Sciatic nerve (tissue), 2 donors: ENCODE results near the gene MMP28. TPM values are rescaled to one million over a fixed set of nuclear protein-coding genes. Genes with fewer than 3 reads are reported as not detected.
A peak's percentile ranks its signal among the peaks of the same experiment; 100 is the strongest.

Experiments used
- ATAC-seq: fragments of 200-7000 bp; cut with Tn5 transposase; one replicate; pipeline ENCODE4 v1.9.1; 2020; ENCODE audit warnings: mild to moderate bottlenecking, moderate library complexity
- DNase-seq: peaks from one replicate; pipeline ENCODE4 v3.0.0-alpha.2; 2020; ENCODE audit warnings: low spot score
- intact Hi-C: fragments of 100-400 bp; cut with DNase I; formaldehyde crosslinking; loops from one replicate; pipeline ENCODE4 v1.14.2; 2022
- total RNA-seq: library from RNA; stranded (reverse); fragmentation: NEBNext Ultra II Directional; extraction: Animal tissue kit (Norgen Biotek cat#: 25700); gene quantifications from one replicate; pipeline ENCODE4 v1.2.1, GENCODE V29; 2021
- donor health status: DM: no; HTN: no; CAD: no.
- donor health status: DM: no; HTN: no; CAD: no.

MMP28 gene
- total RNA-seq = 61.5 TPM

DNA sequence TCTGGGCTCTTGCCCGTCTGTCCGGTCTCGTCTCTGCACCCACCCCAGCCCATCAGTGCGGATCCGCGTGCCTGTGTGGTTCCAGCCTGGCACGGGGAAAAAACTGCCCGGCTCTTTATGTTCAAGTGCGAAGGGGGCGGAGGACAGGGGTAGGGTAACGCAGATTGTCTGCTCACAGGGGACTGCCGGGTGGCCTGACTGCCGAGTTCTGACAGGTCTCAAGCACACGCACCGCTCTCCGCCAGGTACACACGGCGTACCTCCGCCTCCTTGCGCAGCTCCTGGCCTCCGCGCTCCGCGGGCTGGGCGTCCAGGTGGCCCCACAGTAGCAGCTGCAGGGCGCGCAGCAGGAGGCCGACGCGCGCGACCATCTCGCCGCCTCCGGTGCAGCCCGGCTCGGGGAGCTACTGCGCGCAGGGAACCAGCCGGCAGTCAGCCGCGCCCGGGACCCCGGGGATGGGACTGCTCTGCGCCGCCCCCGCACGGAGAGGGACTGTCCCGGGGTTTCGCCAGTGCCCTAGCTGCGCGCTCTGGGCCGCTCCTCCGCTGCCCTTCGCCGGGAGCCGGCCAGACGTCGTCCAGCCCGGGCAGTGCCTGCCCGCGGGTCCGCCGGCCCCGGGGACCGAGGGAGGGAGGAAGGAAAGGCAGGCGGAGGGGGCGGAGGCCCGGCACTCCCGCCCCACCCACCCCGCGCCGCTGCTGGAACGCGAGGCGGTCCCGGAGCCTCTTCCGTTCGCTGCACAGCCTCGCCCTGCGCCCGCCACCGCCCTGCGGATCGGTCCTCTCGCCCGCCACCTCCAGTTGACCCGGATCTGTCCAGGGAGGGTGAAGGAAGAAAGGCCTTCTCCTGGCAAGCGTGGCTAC, at the start of gene MMP28:
MMP28 (minus strand) TSS at position 635 of the 864 bp plus-strand sequence; CDS start at position 371, 264 bp downstream.
- intact Hi-C loops = no loop called here
- DNase-seq (peak; percentile 77), ATAC-seq (peak; percentile 66)

DNA sequence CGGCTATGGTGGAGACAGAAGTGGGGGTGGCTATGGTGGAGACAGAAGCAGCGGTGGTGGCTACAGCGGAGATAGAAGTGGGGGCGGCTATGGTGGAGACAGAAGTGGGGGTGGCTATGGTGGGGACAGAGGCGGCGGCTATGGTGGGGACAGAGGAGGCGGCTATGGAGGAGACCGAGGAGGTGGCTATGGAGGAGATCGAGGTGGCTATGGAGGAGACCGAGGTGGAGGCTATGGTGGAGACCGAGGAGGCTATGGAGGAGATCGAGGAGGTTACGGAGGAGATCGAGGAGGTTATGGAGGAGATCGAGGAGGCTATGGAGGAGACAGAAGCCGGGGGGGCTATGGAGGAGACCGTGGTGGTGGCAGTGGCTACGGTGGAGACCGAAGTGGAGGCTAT, 49.1 kb upstream of the MMP28 start:
- no peak for ATAC-seq
- no peak for DNase-seq
- intact Hi-C loops = no loop called here

DNA sequence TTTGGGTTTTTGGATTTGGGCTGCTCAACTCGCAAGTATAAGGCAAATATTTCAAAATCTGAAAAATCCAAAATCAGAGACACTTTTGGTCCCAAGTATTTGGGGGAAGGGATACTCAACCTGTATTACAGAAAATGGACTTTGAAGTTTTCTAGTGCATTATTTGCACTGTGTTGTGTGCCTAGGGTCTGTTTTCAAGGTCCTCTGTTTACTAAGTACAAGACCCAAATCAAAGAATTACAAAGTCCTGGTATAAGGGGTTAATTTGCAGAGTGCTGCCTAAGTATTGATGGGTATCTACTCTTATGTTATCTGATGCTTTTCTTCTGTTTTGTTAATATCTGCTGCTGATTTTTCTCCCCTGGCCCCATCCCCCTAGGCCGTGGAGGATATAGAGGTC, 48.3 kb upstream of the MMP28 start:
- intact Hi-C loops = no loop called here
- ATAC-seq (no peak), DNase-seq (no peak)

- intact Hi-C loops = no loop called here
- DNase-seq (no peak), ATAC-seq (no peak)
These were observed 46.8 kb upstream of the MMP28 start for GRCh38 chr17:35842239-35842638.

- ATAC-seq (no peak), DNase-seq (no peak)
- intact Hi-C loops = no loop called here
These were observed 46.1 kb upstream of the MMP28 start for GRCh38 chr17:35841505-35841904.

DNA sequence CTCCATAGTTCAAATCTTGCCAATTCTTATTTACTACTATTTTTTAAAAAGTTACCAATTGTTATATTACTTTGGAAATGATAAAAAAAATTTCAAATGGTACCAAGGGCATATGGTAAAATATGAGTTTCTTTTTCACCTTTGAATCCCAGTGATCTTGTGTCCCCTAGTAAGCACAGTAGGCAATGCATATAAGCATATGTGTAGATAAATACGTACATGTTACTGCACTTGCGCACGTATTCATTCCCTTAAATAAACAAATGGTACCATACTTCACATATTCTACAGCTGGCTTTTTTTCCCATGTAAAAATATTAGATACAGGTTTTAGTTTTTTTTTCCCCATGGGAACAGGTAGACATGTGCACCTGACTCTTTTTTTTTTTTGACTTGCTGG, 45.7 kb upstream of the MMP28 start:
- DNase-seq = no peak
- intact Hi-C loops = no loop called here
- ATAC-seq = no peak

DNA sequence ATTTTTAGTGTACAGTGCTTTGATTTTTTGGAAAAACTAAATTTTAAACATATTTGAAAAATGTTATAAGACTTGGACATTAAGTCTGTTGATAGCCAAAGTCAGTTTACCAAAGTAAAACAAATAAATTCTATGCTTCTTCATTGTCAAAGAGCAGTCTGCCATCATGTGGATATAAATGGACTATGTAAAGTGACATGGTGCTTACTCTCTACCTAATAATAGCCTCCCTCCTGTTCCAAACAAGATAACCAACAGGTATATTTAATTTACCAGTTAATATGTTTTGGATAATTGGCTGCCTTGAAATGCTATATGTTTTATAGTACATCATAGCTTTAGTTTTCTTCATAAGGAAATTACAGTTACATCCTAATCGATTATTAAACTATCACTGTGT, 29.8 kb upstream of the MMP28 start:
- no peak for DNase-seq
- intact Hi-C loops = no loop called here
- ATAC-seq = no peak

DNA sequence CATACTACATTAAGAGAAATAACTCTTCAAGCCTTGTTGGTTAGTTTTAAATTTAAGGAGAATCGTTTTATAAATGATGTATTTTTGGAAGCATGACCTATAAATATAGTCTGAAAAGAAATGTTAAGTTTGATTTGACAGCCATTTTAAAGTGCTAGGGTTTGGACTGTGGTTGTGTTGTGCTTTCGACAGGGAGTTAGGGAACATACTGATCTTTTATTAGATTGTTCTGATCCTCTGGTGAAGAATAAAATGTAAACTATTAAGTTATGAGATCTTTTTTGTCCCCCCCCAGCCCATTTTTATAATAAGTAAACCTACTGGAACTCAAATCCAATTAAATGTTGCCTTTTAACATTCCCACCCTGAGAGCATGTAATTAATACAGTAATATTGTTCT, 25.9 kb upstream of the MMP28 start:
- intact Hi-C loops = no loop called here
- DNase-seq (no peak), ATAC-seq (no peak)

DNA sequence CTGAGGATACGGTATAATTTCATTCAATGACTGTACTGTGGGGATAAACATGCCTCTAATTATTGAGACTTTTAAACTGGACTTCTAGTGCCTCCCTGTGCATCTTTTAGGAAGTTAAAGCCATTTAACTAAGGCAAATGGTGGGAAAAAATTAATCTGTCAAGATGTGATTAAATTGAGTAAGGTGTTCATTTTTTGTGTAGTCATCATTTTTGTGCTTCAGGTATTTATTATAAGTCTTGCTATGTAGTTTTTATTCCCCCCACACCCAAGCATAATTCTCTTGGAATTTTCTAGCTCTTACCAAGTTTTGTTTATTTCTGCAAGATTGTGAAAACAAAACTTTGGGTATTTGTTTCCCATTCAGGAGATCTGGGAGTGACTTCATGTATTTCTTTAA, 24.0 kb upstream of the MMP28 start:
- DNase-seq (no peak), ATAC-seq (no peak)
- intact Hi-C loops = no loop called here

GRCh38 chr17:35817196-35817595, 21.8 kb upstream of the MMP28 start:
- DNase-seq (no peak), ATAC-seq (no peak)
- intact Hi-C loops = no loop called here

- intact Hi-C loops = no loop called here
- ATAC-seq (no peak), DNase-seq (no peak)
These were observed 21.3 kb upstream of the MMP28 start for GRCh38 chr17:35816723-35817122.

DNA sequence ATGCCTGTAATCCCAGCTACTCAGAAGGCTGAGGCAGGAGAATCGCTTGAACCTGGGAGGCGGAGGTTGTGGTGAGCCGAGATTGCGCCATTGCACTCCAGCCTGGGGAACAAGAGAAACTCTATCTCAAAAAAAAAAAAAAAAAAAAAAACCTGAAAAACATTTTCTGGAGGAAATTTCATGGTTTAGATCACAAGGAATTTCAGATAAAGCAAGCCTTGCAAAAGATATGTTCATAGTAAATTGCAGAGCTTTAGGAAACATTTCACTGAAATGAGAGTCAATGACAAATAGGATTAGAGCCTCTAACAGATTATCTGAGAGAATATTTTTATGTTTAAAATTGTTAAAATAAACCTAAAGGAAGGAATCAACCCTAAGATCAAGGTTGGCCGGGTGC, 17.0 kb upstream of the MMP28 start:
- ATAC-seq (no peak), DNase-seq (no peak)
- intact Hi-C loops = no loop called here

DNA sequence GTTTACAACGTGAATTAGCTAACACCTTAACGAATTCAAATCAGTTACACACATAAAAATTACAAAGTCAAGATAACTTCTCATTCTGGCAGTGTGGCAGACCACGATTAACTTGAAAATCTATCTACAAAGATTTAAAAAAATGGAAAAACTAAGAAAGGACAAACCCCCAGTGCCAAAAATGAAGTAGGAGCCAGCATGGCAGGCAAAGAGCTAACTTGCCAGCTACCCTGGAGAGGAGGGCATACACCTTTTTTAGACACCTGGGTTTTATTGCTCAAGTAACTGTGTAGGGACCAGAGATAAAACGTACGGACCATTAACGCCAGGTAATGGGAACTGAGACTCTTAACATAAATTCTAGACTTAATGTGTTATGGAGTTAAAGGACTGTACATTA, 16.3 kb upstream of the MMP28 start:
- no peak for DNase-seq
- ATAC-seq = no peak
- intact Hi-C loops = no loop called here

- intact Hi-C loops = no loop called here
- ATAC-seq (no peak), DNase-seq (no peak)
These were observed 14.5 kb upstream of the MMP28 start for GRCh38 chr17:35809855-35810461.

- peak; percentile 98 for ATAC-seq
- intact Hi-C loops = no loop called here
- peak; percentile 96 for DNase-seq
These were observed 13.8 kb upstream of the MMP28 start, which contains the start of gene TAF15 for GRCh38 chr17:35808962-35809854. TAF15 (plus strand) TSS chr17:35809484; CDS start chr17:35809570, 86 bp downstream.

GRCh38 chr17:35808240-35808961, 13.0 kb upstream of the MMP28 start:
- intact Hi-C loops = no loop called here
- ATAC-seq (no peak), DNase-seq (no peak)

- DNase-seq = no peak
- intact Hi-C loops = no loop called here
These were observed 12.1 kb upstream of the MMP28 start for GRCh38 chr17:35807371-35808144.

GRCh38 chr17:35804658-35805192, 9.3 kb upstream of the MMP28 start:
- ATAC-seq = peak; percentile 74
- DNase-seq = no peak

More at GRCh38 chr17:35807371-35808144, 12.1 kb upstream of the MMP28 start:
- ATAC-seq = no peak

More at GRCh38 chr17:35804658-35805192, 9.3 kb upstream of the MMP28 start:
- intact Hi-C loops = loop anchor here (2.0 kb wide), 1 partner anchor 40 kb away; no protein-coding TSS in a partner anchor
